Stimulated activated CD4-positive, alpha-beta T cell treated with anti-CD3 and anti-CD28 coated beads, Interleukin-4, amount 100 ng/mL, for 4 hours (primary cell): ENCODE results near the gene METTL14.

Experiments
- DNase-seq, 2 experiments: peaks; one replicate each; pipeline ENCODE4 v3.0.0-alpha.2; 2020

METTL14 gene

DNA sequence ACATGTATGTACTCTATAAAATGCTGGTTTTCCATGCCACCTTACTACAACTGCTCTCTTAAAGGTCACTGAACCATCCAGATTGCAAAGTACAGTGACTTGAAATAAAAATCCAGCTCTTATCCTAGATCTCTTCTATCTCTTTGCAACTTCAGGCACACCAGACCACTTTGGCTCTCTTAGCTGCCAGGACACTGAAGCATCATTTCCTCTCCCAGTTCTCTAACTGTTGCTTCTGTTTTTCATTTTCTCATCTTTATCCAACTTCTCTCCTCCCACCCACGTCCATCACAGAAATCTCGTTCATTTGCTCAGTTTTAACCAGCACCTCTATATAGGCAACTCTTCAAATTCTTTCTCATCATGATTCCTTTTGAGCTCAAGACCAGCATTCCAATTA lies 74.3 kb downstream of the METTL14 start:
- DNase-seq, result no peak

DNA sequence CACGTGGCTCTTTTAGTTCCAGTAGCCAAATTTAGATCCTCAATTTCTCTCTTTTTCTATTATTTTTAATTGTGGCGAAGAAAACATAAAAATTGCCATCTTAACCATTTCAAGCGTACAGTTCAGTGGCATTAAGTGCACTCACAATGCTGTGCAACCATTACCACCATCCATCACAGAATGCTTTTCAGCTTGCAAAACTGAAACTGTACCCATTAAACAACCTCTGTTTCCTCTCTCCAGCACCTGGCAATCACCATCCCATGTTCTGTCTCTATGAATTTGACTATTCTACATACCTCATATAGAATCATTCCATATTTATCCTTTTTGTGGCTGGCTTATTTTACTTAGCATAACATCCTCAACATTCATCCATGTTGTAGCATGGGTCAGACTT lies 74.9 kb downstream of the METTL14 start:
- DNase-seq, result no peak

DNA sequence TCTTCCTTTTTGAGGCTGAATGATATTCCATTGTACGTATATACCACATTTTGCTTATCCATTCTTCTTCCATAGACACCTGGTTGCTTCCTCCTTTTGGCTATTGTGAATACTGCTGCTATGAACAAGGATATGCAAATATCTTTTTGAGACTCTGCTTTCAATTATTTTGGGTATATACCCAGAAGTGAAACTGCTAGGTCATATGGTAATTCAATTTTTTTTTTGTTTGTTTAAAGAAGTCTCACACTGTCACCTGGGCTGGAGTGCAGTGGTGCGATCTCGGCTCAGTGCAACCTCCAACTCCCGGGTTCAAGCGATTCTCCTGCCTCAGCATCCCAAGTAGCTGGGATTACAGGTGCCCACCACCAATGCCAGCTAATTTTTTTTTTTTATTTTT lies 75.3 kb downstream of the METTL14 start:
- DNase-seq, result no peak

DNA sequence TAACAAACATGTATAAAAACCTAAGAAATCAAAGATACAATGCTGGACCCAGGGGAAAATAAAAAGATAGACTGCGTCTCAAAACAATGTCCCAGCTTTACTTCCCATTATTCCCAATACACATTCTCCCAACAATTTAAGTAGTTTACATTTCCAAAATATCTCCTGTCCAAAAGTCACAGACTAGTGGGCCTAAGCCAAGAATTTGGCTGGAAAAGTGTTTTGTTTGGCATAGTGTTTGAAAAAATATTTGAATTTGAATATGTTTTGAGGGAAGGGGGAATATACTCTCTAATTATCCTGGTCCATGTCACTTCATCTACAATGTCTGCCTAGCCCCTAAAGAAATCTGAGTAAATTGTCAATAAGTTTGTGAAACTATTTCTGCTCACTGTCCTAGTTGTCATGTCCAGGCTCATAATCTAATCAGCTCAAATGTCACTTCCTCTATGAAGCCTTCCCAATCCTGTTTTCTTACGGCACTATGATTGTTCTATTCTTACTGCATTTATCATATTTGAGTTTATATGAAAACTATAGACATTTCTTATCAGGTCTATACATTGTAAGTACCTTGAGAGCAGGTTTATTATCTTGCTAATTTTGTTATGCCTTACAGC lies 76.3 kb downstream of the METTL14 start:
- no peak for DNase-seq

DNA sequence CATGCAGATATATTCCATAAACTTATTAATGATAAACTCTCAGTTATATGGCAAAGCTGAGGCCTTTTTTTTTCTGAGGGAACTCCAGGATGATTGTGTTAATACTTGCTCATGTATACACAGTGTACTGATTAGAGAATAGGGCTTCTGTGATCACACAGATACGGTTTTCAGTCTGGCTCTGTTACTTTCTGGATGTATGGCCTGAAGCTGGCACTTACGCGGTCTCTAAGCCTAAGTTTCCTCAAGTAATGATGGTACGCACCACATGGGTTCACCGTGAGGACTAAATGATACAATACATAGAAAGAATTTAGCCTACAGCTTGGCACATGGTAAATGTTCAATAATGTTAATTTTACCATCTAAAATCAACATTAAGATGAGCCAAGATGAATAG lies 77.0 kb downstream of the METTL14 start:
- no peak for DNase-seq

DNA sequence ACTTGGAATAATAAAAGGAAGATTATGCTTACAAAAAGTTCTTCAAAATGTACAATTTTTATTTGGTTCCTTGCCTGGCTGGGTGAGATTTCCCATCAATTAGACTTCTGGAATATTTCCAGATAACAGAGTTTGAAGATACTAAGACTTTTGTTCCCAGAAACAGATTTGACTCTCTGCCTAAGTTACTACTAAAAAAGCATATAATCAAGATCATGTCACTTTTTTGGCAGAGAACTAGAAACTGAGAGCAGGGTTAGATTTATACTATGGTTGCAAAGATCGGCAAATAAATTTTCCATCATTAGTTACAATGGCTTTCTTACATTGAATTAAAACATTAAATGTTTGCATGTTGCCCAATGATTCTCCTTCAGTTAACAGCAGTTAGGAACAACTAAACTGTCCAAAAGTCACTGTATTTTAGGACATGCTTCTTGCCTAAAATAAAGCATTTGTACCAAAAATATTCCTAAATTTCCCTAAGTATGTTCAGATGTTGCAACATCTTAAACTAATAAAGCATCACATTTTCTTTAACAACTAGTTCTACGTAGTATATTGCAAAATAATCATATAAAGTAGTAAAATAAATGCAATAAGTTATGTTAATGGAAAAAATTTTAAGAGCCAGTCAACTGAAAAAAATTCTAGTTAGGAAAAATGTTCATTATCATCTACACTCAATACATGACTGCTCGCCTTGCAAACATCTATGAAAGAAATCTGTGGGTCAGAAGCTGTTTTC lies 77.7 kb downstream of the METTL14 start:
- no peak for DNase-seq
